Measurements from ENCODE around the gene THRB.
"Not testable (repeated sequence)": the region's sequence is repeated elsewhere in the genome, so short reads cannot be mapped to it uniquely, and the experiment has no call there.

The THRB gene

GRCh38 chr3:24401090-24401810 lies 93.4 kb downstream of the THRB start:
- H3K4me1 Mint-ChIP-seq (ENCODE audit: low read depth), result no peaks in the 10 kb centered on the region
- no peak overlapping the region for H3K27ac Mint-ChIP-seq
- H3K27me3 Mint-ChIP-seq, result no peaks in the 10 kb centered on the region
- no peak overlapping the region for H3K4me3 Mint-ChIP-seq
- peaks cover 4% of the 10 kb centered on the region for H3K9me3 Mint-ChIP-seq (ENCODE audit: low read depth)
- no peaks in the 10 kb centered on the region for H3K36me3 Mint-ChIP-seq

- peaks cover 4% of the 10 kb centered on the region for H3K9me3 Mint-ChIP-seq (ENCODE audit: low read depth)
These were observed 94.2 kb downstream of the THRB start for GRCh38 chr3:24400450-24400849.

GRCh38 chr3:24400015-24400414 lies 94.6 kb downstream of the THRB start:
- H3K36me3 Mint-ChIP-seq, result no peaks in the 10 kb centered on the region
- H3K27ac Mint-ChIP-seq, result no peak overlapping the region
- H3K4me3 Mint-ChIP-seq, result no peak overlapping the region
- no peaks in the 10 kb centered on the region for H3K4me1 Mint-ChIP-seq (ENCODE audit: low read depth)
- no peaks in the 10 kb centered on the region for H3K27me3 Mint-ChIP-seq
- peaks cover 4% of the 10 kb centered on the region for H3K9me3 Mint-ChIP-seq (ENCODE audit: low read depth)

More at GRCh38 chr3:24400450-24400849, 94.2 kb downstream of the THRB start:
- no peaks in the 10 kb centered on the region for H3K4me1 Mint-ChIP-seq (ENCODE audit: low read depth)
- no peaks in the 10 kb centered on the region for H3K36me3 Mint-ChIP-seq
- no peaks in the 10 kb centered on the region for H3K27me3 Mint-ChIP-seq
- no peak overlapping the region for H3K27ac Mint-ChIP-seq
- H3K4me3 Mint-ChIP-seq, result no peak overlapping the region

GRCh38 chr3:24399614-24400013 lies 95.0 kb downstream of the THRB start:
- Mint-ChIP-seq H3K4me1 (ENCODE audit: low read depth) (no peaks in the 10 kb centered on the region), H3K9me3 (ENCODE audit: low read depth) (peaks cover 4% of the 10 kb centered on the region)

GRCh38 chr3:24398712-24399111 lies 95.9 kb downstream of the THRB start:
- not testable (repeated sequence) for H3K9me3 Mint-ChIP-seq (ENCODE audit: low read depth); H3K27ac Mint-ChIP-seq

More at GRCh38 chr3:24399614-24400013, 95.0 kb downstream of the THRB start:
- no peak overlapping the region for H3K4me3 Mint-ChIP-seq
- H3K27me3 Mint-ChIP-seq, result no peaks in the 10 kb centered on the region
- H3K27ac Mint-ChIP-seq, result no peak overlapping the region
- no peaks in the 10 kb centered on the region for H3K36me3 Mint-ChIP-seq

GRCh38 chr3:24396338-24396737 lies 98.3 kb downstream of the THRB start:
- H3K27ac Mint-ChIP-seq, result no peak overlapping the region
- H3K9me3 Mint-ChIP-seq (ENCODE audit: low read depth), result peaks cover 4% of the 10 kb centered on the region
- no peaks in the 10 kb centered on the region for H3K4me1 Mint-ChIP-seq (ENCODE audit: low read depth)
- no peaks in the 10 kb centered on the region for H3K27me3 Mint-ChIP-seq
- no peak overlapping the region for H3K4me3 Mint-ChIP-seq
- no peaks in the 10 kb centered on the region for H3K36me3 Mint-ChIP-seq

More at GRCh38 chr3:24398712-24399111, 95.9 kb downstream of the THRB start:
- not testable (repeated sequence) for H3K4me3 Mint-ChIP-seq; H3K36me3 Mint-ChIP-seq; H3K4me1 Mint-ChIP-seq (ENCODE audit: low read depth); H3K27me3 Mint-ChIP-seq

- no peaks in the 10 kb centered on the region for H3K4me1 Mint-ChIP-seq (ENCODE audit: low read depth)
- no peaks in the 10 kb centered on the region for H3K27me3 Mint-ChIP-seq
- no peak overlapping the region for H3K27ac Mint-ChIP-seq
- H3K36me3 Mint-ChIP-seq, result no peaks in the 10 kb centered on the region
- H3K9me3 Mint-ChIP-seq (ENCODE audit: low read depth), result peaks cover 4% of the 10 kb centered on the region
- no peak overlapping the region for H3K4me3 Mint-ChIP-seq
These were observed 99.9 kb downstream of the THRB start for GRCh38 chr3:24394754-24395153.

GRCh38 chr3:24393316-24393715 lies 101.3 kb downstream of the THRB start:
- Mint-ChIP-seq H3K9me3 (ENCODE audit: low read depth) (peaks cover 4% of the 10 kb centered on the region), H3K27me3 (no peaks in the 10 kb centered on the region), H3K36me3 (no peaks in the 10 kb centered on the region)

GRCh38 chr3:24390169-24391130 lies 104.2 kb downstream of the THRB start:
- Mint-ChIP-seq H3K4me1 (ENCODE audit: low read depth) (no peaks in the 10 kb centered on the region), H3K27ac (no peak overlapping the region), H3K36me3 (no peaks in the 10 kb centered on the region), H3K4me3 (no peak overlapping the region), H3K9me3 (ENCODE audit: low read depth) (no peaks in the 10 kb centered on the region), H3K27me3 (no peaks in the 10 kb centered on the region)

More at GRCh38 chr3:24393316-24393715, 101.3 kb downstream of the THRB start:
- Mint-ChIP-seq H3K4me1 (ENCODE audit: low read depth) (no peaks in the 10 kb centered on the region), H3K27ac (no peak overlapping the region), H3K4me3 (no peak overlapping the region)

GRCh38 chr3:24389108-24390090 lies 105.3 kb downstream of the THRB start:
- no peaks in the 10 kb centered on the region for H3K27me3 Mint-ChIP-seq
- no peaks in the 10 kb centered on the region for H3K4me1 Mint-ChIP-seq (ENCODE audit: low read depth)
- no peak overlapping the region for H3K27ac Mint-ChIP-seq
- H3K4me3 Mint-ChIP-seq, result no peak overlapping the region
- H3K36me3 Mint-ChIP-seq, result no peaks in the 10 kb centered on the region
- H3K9me3 Mint-ChIP-seq (ENCODE audit: low read depth), result no peaks in the 10 kb centered on the region

- Mint-ChIP-seq H3K4me3 (no peak overlapping the region), H3K27me3 (no peaks in the 10 kb centered on the region), H3K27ac (no peak overlapping the region), H3K4me1 (ENCODE audit: low read depth) (no peaks in the 10 kb centered on the region), H3K36me3 (no peaks in the 10 kb centered on the region), H3K9me3 (ENCODE audit: low read depth) (no peaks in the 10 kb centered on the region)
These were observed 106.0 kb downstream of the THRB start for GRCh38 chr3:24388611-24389010.

GRCh38 chr3:24388159-24388558 lies 106.5 kb downstream of the THRB start:
- no peak overlapping the region for H3K27ac Mint-ChIP-seq
- H3K36me3 Mint-ChIP-seq, result no peaks in the 10 kb centered on the region
- H3K9me3 Mint-ChIP-seq (ENCODE audit: low read depth), result no peaks in the 10 kb centered on the region
- no peaks in the 10 kb centered on the region for H3K4me1 Mint-ChIP-seq (ENCODE audit: low read depth)
- H3K4me3 Mint-ChIP-seq, result no peak overlapping the region
- no peaks in the 10 kb centered on the region for H3K27me3 Mint-ChIP-seq

- no peaks in the 10 kb centered on the region for H3K36me3 Mint-ChIP-seq
- H3K27me3 Mint-ChIP-seq, result no peaks in the 10 kb centered on the region
- H3K27ac Mint-ChIP-seq, result no peak overlapping the region
- H3K9me3 Mint-ChIP-seq (ENCODE audit: low read depth), result no peaks in the 10 kb centered on the region
- no peaks in the 10 kb centered on the region for H3K4me1 Mint-ChIP-seq (ENCODE audit: low read depth)
- no peak overlapping the region for H3K4me3 Mint-ChIP-seq
These were observed 107.2 kb downstream of the THRB start for GRCh38 chr3:24387493-24387892.

- H3K36me3 Mint-ChIP-seq, result no peaks in the 10 kb centered on the region
- no peak overlapping the region for H3K4me3 Mint-ChIP-seq
- H3K27me3 Mint-ChIP-seq, result no peaks in the 10 kb centered on the region
- no peak overlapping the region for H3K27ac Mint-ChIP-seq
- H3K9me3 Mint-ChIP-seq (ENCODE audit: low read depth), result no peaks in the 10 kb centered on the region
- no peaks in the 10 kb centered on the region for H3K4me1 Mint-ChIP-seq (ENCODE audit: low read depth)
These were observed 107.7 kb downstream of the THRB start for GRCh38 chr3:24387000-24387399.

All from activated naive CD8-positive, alpha-beta T cell (primary cell).